IMR-90 (cell line): Measurements from ENCODE around the gene GRIN2D.

ENCODE experiments used
- CTCF ChIP-seq: conservative IDR thresholded peaks from 2 replicates; pipeline ENCODE4 v1.5.1; 2012; ENCODE audit warnings: mild to moderate bottlenecking, low read depth, low read length, improper control_type of control experiment
- POLR2A ChIP-seq: IDR thresholded peaks from 2 replicates; pipeline ENCODE4 v1.6.1; 2012; ENCODE audit warnings: mild to moderate bottlenecking, low read depth, low read length

- TF ChIP-seq CTCF (no peak), POLR2A (no peak)
Observed at GRCh38 chr19:48354332-48354992, 39.0 kb upstream of the GRIN2D start.
